ENCODE results near the gene MICAL3.

DNA sequence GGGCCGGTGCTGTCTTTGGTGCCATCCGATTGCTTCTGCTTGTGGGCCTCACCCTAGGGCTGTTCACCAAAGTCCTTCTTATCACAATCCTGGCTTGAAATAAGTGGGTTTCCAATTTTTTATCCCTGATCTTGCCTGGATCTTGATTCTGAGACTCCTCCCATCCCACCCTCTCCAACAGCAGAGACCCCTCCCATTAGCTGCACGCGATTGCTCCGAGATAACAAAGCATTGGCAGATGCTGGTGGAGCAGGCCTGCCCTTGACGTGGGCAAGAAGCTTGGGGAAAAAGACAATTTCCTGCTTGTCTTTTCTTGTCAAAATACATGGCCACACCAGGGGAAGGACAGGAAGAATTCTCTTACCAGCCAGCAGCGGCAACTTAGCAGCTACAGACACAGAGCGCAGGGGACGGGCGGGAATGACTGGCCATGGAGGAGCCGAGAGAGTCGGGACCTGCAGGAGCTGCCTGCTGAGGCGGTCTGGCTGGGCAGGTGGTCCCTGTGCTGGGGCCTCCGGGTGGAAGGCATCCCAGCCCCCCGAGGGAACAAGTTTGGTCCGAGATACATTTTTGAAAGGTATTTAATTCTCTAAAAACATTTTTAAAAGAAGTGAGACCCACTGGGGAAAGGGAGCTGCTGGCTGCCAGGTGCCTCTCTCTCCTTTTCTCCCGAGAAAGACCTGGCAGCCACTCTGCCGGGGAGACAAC lies 240.4 kb downstream of the MICAL3 start:
- TF ChIP-seq ASH2L (IDR thresholded peaks at IDR 0.05; ENCODE audit: low read length) (no peak), ZNF274 (IDR thresholded peaks at IDR 0.05; ENCODE audit: borderline replicate concordance, extremely low read depth, low read length) (no peak), EZH2 (IDR thresholded peaks at IDR 0.05; ENCODE audit: low read depth, low read length, severe bottlenecking) (no peak), RAD21 (IDR thresholded peaks at IDR 0.05 in 1 of 2, conservative IDR thresholded peaks at IDR 0.05 in 1 of 2; ENCODE audit: low read depth in 2 of 2, low read length in 2 of 2) (no peak), POLR2A (IDR thresholded peaks at IDR 0.05; ENCODE audit: control extremely low read depth in 1 of 2, low read depth in 2 of 2, low read length in 2 of 2) (no peak), SP4 (IDR thresholded peaks at IDR 0.05; ENCODE audit: low read length) (no peak), CBX5 (IDR thresholded peaks at IDR 0.05; ENCODE audit: low read depth, low read length) (no peak)
- TF ChIP-seq, protein P1, sequence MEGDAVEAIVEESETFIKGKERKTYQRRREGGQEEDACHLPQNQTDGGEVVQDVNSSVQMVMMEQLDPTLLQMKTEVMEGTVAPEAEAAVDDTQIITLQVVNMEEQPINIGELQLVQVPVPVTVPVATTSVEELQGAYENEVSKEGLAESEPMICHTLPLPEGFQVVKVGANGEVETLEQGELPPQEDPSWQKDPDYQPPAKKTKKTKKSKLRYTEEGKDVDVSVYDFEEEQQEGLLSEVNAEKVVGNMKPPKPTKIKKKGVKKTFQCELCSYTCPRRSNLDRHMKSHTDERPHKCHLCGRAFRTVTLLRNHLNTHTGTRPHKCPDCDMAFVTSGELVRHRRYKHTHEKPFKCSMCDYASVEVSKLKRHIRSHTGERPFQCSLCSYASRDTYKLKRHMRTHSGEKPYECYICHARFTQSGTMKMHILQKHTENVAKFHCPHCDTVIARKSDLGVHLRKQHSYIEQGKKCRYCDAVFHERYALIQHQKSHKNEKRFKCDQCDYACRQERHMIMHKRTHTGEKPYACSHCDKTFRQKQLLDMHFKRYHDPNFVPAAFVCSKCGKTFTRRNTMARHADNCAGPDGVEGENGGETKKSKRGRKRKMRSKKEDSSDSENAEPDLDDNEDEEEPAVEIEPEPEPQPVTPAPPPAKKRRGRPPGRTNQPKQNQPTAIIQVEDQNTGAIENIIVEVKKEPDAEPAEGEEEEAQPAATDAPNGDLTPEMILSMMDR (IDR thresholded peaks at IDR 0.05; ENCODE audit: control extremely low read depth in 1 of 3, insufficient read depth in 1 of 3, low read depth in 1 of 3, low read length in 3 of 3): no peak
- TF ChIP-seq, protein P2, sequence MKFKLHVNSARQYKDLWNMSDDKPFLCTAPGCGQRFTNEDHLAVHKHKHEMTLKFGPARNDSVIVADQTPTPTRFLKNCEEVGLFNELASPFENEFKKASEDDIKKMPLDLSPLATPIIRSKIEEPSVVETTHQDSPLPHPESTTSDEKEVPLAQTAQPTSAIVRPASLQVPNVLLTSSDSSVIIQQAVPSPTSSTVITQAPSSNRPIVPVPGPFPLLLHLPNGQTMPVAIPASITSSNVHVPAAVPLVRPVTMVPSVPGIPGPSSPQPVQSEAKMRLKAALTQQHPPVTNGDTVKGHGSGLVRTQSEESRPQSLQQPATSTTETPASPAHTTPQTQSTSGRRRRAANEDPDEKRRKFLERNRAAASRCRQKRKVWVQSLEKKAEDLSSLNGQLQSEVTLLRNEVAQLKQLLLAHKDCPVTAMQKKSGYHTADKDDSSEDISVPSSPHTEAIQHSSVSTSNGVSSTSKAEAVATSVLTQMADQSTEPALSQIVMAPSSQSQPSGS (IDR thresholded peaks at IDR 0.05; ENCODE audit: low read length): no peak
- TF ChIP-seq, protein P3, sequence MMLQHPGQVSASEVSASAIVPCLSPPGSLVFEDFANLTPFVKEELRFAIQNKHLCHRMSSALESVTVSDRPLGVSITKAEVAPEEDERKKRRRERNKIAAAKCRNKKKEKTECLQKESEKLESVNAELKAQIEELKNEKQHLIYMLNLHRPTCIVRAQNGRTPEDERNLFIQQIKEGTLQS (IDR thresholded peaks at IDR 0.05; ENCODE audit: insufficient read depth, low read depth, low read length): no peak
